Tibial artery (tissue), 4 donors: ENCODE measurements around the gene SPACA7.

Experiments
- DNase-seq, 2 donors: peaks; one replicate each; pipeline ENCODE4 v3.0.0-alpha.2; 2019
- H3K27ac ChIP-seq, 2 donors: fragments of 200-600 bp; sonication (generic) in 1 of 2; 1 replicate in 1 of 2; 2 replicates in 1 of 2; pipeline ENCODE4 v1.5.1; 2018 to 2019; ENCODE audit warnings: mild to moderate bottlenecking in 1 of 2
- H3K27me3 ChIP-seq, 2 donors: fragments of 200-600 bp; sonication (generic) in 1 of 2; one replicate each; pipeline versions ENCODE4 v1.5.1 to v1.6.0; 2016 to 2019
- H3K36me3 ChIP-seq, 3 donors: fragments of 200-600 bp; sonication (generic) in 2 of 3; one replicate each; pipeline ENCODE4 v1.5.1; 2016 to 2019; ENCODE audit warnings: mild to moderate bottlenecking in 2 of 3
- H3K4me1 ChIP-seq, 4 donors: fragments of 200-600 bp; sonication (generic) in 2 of 4; 1 replicate in 3 of 4; 2 replicates in 1 of 4; pipeline ENCODE4 v1.5.1; 2016 to 2019
- H3K4me3 ChIP-seq, 2 donors: fragments of 200-600 bp; sonication (generic) in 1 of 2; 1 replicate in 1 of 2; 2 replicates in 1 of 2; pipeline ENCODE4 v1.5.1; 2018 to 2019; ENCODE audit warnings: mild to moderate bottlenecking in 2 of 2
- H3K9me3 ChIP-seq, 3 donors: fragments of 200-600 bp; sonication (generic) in 1 of 3; one replicate each; pipeline ENCODE4 v1.5.1; 2016 to 2019
- intact Hi-C: fragments of 100-400 bp; cut with DNase I; formaldehyde crosslinking; loops from one replicate; pipeline ENCODE4 v1.15.0; 2023; ENCODE audit warnings: low total_unique reads
- TF ChIP-seq, protein P1 (sequence below), 2 experiments: fragments of 200-600 bp in 1 of 2; fragments of 450-650 bp in 1 of 2; IDR thresholded peaks; one replicate each; pipeline ENCODE4 v1.5.1; 2017 to 2019; ENCODE audit warnings: antibody characterized with exemption in 2 of 2, mild to moderate bottlenecking in 1 of 2, moderate library complexity in 1 of 2

Gene SPACA7

DNA sequence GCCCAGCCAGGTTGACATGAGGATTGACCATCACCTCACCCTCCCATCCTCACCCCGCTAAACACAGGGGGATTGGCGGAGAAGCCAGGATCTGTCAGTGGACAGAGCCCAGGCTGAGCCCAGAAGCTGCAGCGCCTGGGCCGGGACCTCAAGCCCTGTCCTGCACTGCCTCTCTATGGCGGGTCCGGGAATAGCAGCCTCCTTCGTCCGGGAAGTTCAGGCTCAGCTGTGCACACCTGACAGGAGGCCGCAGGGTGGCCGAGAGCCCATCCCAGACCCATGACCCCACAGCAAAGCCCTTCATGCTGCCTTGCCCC is 67.8 kb downstream of the SPACA7 start:
- TF ChIP-seq, protein P1, sequence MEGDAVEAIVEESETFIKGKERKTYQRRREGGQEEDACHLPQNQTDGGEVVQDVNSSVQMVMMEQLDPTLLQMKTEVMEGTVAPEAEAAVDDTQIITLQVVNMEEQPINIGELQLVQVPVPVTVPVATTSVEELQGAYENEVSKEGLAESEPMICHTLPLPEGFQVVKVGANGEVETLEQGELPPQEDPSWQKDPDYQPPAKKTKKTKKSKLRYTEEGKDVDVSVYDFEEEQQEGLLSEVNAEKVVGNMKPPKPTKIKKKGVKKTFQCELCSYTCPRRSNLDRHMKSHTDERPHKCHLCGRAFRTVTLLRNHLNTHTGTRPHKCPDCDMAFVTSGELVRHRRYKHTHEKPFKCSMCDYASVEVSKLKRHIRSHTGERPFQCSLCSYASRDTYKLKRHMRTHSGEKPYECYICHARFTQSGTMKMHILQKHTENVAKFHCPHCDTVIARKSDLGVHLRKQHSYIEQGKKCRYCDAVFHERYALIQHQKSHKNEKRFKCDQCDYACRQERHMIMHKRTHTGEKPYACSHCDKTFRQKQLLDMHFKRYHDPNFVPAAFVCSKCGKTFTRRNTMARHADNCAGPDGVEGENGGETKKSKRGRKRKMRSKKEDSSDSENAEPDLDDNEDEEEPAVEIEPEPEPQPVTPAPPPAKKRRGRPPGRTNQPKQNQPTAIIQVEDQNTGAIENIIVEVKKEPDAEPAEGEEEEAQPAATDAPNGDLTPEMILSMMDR (IDR thresholded peaks at IDR 0.05), result peak; percentile 58 to 73
- H3K9me3 ChIP-seq, result no peaks in the 10 kb centered on the region
- peak; percentile 20 to 62 for DNase-seq
- H3K36me3 ChIP-seq, result no peaks in the 10 kb centered on the region
- no peak overlapping the region for H3K4me3 ChIP-seq
- H3K27ac ChIP-seq, result no peak overlapping the region
- no peaks in the 10 kb centered on the region for H3K4me1 ChIP-seq
- intact Hi-C loops, result loop anchor here (5.0 kb wide), 1 partner anchor 972 kb away; no protein-coding TSS in a partner anchor
- peaks cover 0 to 50% of the 10 kb centered on the region in 2 donors for H3K27me3 ChIP-seq

DNA sequence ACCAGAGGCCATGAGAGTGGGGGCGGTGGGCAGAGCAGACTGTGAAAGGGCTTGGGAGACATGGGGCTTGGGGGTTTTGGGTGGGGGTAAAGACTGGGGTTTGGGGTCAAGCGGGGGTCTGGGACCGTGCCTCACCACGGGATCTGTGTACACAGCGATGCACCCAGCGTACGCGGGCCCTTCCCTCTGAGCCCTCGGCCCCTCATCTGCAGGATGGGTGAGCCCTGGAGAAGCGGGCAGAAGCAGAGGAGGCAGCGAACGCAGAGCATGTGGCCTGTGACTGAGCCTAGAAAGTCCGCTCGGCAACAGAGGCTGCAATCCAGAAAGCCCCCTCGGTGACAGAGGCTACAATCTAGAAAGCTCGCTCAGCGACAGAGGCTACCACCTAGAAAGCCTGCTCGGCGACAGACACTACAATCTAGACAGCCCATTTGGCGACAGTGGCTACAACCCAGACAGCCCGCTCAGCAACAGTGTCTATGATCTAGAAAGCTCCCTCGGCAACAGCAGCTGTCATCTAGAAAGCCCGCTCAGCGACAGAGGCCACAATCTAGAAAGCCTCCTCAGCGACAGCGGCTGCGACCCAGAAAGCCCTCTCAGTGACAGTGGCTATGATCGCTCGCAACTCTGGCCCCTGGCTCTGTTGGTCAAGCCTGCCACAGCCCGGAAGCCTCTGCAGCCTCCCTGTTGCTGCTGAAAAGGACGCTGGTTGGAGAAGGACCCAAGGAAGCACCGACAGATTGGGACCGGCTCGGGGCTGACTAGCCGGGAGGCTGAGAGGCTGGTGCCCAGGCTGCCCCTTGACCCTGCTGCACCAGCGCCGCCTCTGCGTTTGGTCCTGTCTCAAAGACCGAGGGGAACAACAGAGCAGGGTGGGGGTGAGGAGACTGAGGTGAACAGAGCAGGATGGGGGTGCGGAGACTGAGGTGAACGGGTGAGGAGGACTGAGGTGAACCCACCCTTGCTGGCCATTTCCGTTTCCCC is 68.6 kb downstream of the SPACA7 start:
- H3K27me3 ChIP-seq, result peaks cover 0 to 50% of the 10 kb centered on the region in 2 donors
- H3K4me1 ChIP-seq, result no peaks in the 10 kb centered on the region
- TF ChIP-seq, protein P1 (IDR thresholded peaks at IDR 0.05), result no peak
- H3K36me3 ChIP-seq, result no peaks in the 10 kb centered on the region
- intact Hi-C loops, result loop anchor here (5.0 kb wide), 1 partner anchor 972 kb away; no protein-coding TSS in a partner anchor
- no peak overlapping the region for H3K27ac ChIP-seq
- H3K9me3 ChIP-seq, result no peaks in the 10 kb centered on the region
- DNase-seq, result peak; percentile 12 to 59
- no peak overlapping the region for H3K4me3 ChIP-seq

DNA sequence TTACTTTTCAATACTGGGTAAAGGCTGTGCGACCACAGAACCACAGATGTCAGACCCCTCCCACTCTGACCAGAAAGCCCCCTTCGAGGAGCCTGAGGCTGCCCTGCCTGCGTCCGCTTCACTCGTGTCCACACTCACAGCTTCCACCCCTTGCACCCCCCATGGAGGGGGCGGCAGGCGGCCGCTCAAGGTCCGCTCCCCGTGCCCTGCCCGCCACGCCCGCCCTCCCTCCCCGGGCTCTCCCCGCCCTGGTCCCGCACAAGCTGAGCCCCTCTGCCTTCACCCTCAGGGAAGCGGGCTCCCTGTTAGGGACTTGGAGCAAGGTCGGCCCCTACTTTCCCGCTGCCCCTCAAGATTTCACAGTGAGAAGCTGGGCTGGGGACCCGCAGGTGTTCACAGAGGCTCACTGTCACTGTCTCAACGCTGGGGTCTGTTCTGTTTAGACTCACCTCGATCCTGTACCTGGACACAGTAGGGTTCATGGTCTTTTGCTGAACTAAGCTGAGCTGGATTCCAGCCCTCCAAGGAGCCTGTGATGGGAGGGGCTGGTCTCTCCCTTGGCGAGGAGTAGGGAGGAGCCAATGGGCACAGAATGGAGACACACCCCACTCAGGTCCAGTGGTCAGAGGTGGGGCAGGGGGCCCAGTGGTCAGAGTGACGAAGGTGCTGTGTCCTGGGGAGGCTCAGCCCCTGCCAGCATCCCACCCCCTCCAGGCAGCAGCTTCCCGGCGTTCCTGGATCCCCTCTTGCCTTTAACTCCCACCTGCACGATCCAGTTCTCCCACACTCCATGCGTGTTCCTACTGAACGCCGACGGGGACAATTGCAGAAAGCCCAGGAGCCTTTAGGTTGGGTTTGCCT is 69.5 kb downstream of the SPACA7 start:
- H3K4me1 ChIP-seq, result peaks cover 0 to under 1% (median 0%) of the 10 kb centered on the region in 4 donors
- peak; percentile 15 to 24 for DNase-seq
- intact Hi-C loops, result no loop called here
- H3K27ac ChIP-seq, result no peak overlapping the region
- TF ChIP-seq, protein P1 (IDR thresholded peaks at IDR 0.05), result no peak
- H3K9me3 ChIP-seq, result no peaks in the 10 kb centered on the region
- peaks cover 0 to 47% of the 10 kb centered on the region in 2 donors for H3K27me3 ChIP-seq
- no peaks in the 10 kb centered on the region for H3K36me3 ChIP-seq
- H3K4me3 ChIP-seq, result no peak overlapping the region

DNA sequence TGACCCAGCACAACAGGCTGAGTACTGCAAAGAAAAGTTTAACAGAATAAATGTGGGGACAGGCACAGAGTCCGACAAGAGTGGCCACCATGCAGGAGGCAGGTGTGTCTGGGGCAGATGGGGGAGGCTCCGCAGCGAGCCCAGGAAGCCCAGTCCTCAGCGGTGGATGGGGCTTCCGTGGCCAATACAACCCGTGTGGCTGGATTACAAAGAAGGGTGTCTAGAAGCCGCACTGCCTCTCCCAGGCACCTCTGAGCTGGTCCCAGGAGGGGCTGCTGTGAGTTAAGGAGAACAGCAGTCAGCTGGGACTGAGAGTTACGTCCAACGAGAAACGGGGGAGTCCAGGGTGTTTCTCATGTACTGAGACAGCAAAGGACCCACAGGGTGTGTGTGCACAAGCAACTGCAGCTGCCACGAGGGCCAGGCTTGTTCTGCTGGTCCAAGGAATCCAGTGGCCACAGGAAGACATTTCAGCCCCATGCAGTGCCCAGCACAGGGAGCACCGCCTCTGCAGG is 70.2 kb downstream of the SPACA7 start:
- intact Hi-C loops, result no loop called here
- TF ChIP-seq, protein P1 (IDR thresholded peaks at IDR 0.05), result no peak
- DNase-seq, result peak in 1 of 2 donors; percentile 17
- Histone ChIP-seq H3K27ac (no peak overlapping the region), H3K27me3 (peaks cover 0 to 44% of the 10 kb centered on the region in 2 donors), H3K4me1 (peaks cover 0 to 5% (median 0%) of the 10 kb centered on the region in 4 donors), H3K4me3 (no peak overlapping the region), H3K36me3 (no peaks in the 10 kb centered on the region), H3K9me3 (no peaks in the 10 kb centered on the region)

DNA sequence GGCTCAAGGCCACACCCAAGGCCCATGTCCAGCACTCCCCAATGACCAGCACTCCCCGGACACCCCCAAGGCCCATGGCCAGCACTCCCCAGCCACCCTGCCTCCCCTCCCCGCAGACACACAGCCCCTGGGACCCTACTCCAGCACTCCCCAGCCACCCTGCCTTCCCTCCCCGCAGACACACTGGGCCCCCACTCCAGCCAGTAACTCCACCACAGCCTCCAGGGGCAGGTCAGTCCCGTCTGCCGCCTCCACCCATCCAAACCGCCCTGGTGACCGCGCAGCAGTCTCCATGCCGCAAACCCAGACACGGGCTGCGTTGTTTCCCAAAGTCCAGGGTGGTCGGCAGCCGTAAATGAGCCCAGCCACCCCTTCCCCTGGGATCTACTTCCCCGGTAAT is 70.7 kb downstream of the SPACA7 start:
- DNase-seq, result peak in 1 of 2 donors; percentile 12
- intact Hi-C loops, result no loop called here
- Histone ChIP-seq H3K9me3 (no peaks in the 10 kb centered on the region), H3K36me3 (no peaks in the 10 kb centered on the region), H3K27me3 (peaks cover 0 to 40% of the 10 kb centered on the region in 2 donors), H3K4me1 (peaks cover 0 to 5% (median 0%) of the 10 kb centered on the region in 4 donors), H3K27ac (no peak overlapping the region), H3K4me3 (no peak overlapping the region)
- TF ChIP-seq, protein P1 (IDR thresholded peaks at IDR 0.05), result no peak
